ENCODE measurements around the gene ANKRD40.

DNA sequence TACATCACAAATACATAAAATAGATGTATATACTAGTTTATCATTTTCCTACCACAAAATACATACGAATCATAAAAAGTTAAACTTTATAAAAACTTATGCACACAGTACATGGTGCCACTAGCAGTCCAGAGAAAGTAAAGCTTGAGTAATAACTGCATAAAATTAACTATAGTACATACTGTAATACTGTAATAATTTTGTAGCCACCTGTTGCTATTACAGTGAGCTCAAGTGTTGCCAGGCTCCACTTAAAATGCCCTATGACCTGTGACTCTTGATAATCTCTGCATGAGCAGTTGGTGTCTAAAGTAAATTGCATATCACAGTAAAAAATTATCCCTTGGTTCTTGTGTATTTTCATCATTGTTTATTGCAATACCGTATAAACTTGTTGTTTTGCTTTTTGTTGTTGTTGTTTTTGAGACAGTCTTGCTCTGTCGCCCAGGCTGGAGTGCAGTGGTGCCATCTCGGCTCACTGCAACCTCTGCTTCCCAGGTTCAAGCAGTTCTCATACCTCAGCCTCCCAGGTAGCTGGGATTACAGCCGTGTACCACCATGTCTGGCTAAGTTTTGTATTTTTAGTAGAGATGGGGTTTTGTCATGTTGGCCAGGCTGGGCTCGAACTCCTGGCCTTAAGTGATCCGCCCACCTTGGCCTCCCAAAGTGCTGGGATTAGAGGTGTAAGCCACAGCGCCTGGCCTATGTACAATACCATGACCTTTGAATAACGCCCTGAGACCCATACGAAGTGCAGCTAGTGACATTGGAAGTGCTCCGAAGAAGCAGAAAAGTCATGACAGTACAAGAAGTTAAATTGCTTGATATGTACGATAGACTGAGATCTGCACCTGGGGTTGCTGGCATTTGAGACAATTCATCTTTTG is 18.3 kb upstream of the ANKRD40 start:
- TF ChIP-seq, protein P1, sequence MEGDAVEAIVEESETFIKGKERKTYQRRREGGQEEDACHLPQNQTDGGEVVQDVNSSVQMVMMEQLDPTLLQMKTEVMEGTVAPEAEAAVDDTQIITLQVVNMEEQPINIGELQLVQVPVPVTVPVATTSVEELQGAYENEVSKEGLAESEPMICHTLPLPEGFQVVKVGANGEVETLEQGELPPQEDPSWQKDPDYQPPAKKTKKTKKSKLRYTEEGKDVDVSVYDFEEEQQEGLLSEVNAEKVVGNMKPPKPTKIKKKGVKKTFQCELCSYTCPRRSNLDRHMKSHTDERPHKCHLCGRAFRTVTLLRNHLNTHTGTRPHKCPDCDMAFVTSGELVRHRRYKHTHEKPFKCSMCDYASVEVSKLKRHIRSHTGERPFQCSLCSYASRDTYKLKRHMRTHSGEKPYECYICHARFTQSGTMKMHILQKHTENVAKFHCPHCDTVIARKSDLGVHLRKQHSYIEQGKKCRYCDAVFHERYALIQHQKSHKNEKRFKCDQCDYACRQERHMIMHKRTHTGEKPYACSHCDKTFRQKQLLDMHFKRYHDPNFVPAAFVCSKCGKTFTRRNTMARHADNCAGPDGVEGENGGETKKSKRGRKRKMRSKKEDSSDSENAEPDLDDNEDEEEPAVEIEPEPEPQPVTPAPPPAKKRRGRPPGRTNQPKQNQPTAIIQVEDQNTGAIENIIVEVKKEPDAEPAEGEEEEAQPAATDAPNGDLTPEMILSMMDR (IDR thresholded peaks at IDR 0.05): no peak
- no peak for TF ChIP-seq POLR2A (IDR thresholded peaks at IDR 0.05)

Data from breast epithelium (tissue), 3 donors.